NCI-H1436 treated with DMSO at 0.1 percent for 48 hours (cell line): ENCODE results near the gene KCNH1.

ENCODE experiments used
- DNase-seq: peaks from one replicate; lab custom pipeline; 2025; lab: John Stamatoyannopoulos, UW

Gene KCNH1, protein sequence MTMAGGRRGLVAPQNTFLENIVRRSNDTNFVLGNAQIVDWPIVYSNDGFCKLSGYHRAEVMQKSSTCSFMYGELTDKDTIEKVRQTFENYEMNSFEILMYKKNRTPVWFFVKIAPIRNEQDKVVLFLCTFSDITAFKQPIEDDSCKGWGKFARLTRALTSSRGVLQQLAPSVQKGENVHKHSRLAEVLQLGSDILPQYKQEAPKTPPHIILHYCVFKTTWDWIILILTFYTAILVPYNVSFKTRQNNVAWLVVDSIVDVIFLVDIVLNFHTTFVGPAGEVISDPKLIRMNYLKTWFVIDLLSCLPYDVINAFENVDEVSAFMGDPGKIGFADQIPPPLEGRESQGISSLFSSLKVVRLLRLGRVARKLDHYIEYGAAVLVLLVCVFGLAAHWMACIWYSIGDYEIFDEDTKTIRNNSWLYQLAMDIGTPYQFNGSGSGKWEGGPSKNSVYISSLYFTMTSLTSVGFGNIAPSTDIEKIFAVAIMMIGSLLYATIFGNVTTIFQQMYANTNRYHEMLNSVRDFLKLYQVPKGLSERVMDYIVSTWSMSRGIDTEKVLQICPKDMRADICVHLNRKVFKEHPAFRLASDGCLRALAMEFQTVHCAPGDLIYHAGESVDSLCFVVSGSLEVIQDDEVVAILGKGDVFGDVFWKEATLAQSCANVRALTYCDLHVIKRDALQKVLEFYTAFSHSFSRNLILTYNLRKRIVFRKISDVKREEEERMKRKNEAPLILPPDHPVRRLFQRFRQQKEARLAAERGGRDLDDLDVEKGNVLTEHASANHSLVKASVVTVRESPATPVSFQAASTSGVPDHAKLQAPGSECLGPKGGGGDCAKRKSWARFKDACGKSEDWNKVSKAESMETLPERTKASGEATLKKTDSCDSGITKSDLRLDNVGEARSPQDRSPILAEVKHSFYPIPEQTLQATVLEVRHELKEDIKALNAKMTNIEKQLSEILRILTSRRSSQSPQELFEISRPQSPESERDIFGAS

DNA sequence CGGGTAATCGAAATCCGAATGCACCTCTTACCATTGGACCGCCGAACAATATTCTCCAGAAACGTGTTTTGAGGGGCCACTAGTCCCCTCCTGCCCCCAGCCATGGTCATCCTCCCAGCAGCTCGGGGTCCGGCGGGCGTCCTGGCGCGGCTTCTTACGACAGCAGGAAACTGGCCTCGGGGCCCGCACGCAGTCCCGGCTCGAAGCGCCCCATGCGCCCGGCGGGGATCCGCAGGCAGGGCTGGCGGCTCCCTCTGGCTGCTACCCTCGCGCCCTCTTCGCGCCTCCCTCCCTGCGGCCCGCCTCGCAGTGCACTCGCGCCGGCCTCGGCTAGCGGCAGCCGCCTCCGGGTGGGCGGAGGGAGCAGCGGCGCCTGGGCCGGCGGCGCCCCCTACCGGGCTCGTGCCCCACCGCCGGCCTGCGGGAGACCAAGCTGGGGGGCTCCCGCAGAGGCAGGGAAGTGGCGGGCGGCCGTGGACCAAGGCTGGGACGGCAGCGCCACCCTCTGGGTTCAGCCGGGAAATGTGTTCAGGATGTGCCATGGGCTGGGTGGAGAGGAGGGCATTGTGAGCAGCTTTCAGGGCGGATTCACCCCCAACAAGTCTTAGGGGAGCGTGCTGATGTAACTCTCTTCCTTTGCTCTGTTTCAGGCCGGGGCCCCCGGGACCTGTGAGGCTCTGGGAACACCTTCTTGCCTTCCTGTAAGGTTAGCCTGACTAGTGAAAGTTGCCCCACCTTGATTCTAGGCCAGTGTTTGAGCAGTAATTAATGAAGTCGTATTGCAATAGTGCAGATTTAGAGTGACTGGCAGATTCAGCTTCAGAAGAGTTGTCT, at the start of gene KCNH1:
Gene KCNH1, minus strand, starts transcription at position 313 of the 834 bp plus-strand sequence. Its CDS starts 203 bp downstream, at position 110.
- DNase-seq = peak; percentile 75

DNA sequence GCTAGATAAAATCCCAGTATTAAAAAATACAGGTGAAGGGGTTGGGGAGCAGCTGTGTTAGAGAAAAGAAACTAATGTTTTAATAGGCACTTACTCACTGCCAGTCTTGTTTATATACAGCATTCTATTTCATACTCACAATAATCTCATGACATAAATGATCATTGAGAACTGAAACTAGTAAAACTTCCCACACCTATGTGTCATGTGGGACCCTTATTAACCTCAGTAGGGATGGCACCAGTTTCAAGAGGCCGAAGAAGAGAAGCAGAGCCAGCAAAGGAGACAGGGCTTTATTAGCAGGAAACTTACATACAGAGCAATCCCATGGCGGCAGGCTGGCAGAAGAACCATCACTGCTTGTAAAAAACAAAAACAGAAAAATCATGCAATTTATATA, 48.8 kb upstream of the KCNH1 start:
- DNase-seq = no peak

DNA sequence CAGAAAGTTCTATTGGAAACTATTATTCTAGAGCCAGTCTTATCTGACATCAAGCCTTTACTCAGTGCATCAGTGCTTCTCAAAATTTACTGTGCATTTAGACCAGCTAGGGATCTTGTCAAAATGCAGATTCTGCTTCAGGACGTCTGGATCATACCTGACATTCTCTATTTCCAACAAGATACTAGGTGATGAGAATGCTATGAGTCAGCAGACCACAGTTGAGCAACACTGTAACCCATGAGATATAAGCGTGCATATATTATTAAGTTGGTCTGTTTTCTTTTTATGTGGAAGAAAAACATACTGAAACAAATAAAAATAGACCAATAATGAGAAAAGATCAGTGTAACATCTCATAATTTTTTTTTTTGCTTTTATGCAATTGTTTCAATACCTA, 40.4 kb upstream of the KCNH1 start:
- no peak for DNase-seq

GRCh38 chr1:211172657-211173056, 38.7 kb upstream of the KCNH1 start:
- DNase-seq = no peak

GRCh38 chr1:211169353-211169752, 35.4 kb upstream of the KCNH1 start:
- no peak for DNase-seq

GRCh38 chr1:211158866-211159265, 24.9 kb upstream of the KCNH1 start:
- DNase-seq = no peak

DNA sequence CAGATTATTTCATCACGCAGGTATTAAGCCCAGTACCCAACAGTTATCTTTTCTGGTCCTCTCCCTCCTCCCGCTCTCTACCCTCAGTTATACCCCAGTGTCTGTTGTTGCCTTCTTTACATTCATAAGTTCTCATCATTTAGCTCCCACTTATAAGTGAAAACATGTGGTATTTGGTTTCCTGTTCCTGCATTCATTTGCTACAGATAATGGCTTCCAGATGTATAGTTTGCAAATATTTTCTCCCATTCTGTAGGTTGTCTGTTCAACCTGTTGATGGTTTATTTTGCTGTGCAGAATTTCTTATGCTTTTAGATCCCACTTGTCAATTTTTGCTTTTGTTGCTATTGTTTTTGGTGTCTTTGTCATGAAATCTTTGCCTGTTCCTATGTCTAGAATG, 21.1 kb upstream of the KCNH1 start:
- DNase-seq = no peak

- no peak for DNase-seq
Observed at GRCh38 chr1:211153932-211154331, 20.0 kb upstream of the KCNH1 start.

GRCh38 chr1:211148366-211148765, 14.4 kb upstream of the KCNH1 start:
- no peak for DNase-seq

DNA sequence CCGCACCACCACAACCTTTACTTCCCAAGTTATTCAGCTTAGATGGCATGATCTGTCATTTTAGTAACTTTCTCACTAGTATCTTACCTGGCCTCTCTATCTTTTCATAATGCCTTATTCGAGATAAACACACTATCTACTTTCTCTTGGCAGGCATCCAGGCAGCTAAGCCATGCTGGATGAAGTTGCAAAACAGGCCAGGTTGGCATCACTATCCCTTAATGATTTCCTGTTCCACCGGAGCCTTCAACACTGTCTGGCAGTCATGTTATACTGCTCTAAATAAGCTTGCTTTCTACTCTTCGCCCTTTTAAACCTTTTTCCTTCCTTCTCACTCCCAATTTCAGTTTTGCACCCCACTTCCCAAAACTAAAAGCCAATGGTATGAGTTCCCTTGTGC, 12.0 kb upstream of the KCNH1 start:
- DNase-seq = no peak

DNA sequence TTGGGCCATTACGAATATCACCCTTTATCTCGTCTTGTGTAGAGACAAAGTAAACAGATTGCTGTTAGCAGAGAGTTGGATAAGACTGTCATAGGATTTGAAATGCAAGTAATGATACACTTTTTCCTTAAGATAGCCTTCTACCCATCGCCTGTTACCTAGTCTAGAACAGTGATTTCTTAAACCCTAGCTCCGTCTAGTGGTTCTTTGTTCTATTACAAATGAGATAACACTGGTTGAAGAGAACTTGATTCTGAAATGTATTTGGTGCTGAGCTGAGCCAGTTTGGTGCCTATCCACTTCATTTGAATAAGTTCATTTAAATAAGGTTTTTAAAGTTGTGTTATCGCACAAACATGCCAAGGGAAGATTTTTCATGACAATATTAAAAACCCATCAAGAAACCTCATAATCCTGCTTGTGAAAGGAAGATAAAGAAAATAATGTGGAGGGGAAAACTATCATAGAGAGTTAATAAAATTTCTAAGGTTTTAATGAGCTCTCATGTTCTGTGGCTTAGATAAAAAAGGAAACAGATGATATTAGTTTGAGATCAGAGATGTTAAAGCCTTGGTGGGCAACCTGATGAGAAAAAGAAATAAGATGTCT, 1.5 kb upstream of the KCNH1 start:
- no peak for DNase-seq

DNA sequence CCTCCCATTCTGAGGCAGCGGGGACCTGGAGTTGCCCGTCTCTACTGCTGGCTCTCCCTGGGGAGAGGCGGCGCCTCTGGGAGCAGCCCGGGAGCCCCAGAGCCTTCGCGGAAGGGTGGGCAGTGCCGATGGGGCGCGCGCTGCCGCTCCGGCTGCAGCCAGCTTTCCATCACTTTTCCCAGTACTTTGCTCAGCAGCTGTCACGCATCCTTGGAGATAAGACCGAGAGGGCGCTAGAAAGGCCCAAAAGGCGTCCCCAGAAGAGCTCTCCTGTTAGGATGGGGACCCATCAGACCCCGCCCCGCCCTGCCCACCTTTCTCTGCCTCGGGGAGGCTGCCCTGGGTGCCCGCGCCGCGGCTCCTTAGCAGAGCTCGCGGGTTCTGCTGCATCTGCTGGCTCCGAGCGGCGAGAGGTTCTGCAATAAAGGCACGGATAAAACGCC, 534 bp downstream of the KCNH1 start:
- no peak for DNase-seq

GRCh38 chr1:211132721-211133392, 1.1 kb downstream of the KCNH1 start:
- no peak for DNase-seq

DNA sequence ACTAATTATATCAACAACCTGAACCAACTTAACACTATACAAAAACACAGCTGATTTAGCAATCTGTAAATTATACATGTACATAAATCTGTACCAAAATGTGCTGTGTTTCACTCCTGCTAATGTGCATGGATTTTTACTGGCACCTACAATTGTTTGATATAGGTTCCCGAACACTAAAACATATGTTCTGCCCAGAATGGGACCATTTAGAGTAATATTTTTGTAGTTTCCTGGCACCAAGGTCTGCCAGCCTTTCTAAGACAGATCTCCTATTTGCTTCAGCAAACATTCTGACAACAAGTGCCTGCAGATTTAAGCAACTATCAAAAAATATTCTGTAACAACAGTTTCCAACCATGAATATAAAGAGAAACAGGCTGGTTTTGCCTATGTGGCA, 4.2 kb downstream of the KCNH1 start:
- no peak for DNase-seq

DNA sequence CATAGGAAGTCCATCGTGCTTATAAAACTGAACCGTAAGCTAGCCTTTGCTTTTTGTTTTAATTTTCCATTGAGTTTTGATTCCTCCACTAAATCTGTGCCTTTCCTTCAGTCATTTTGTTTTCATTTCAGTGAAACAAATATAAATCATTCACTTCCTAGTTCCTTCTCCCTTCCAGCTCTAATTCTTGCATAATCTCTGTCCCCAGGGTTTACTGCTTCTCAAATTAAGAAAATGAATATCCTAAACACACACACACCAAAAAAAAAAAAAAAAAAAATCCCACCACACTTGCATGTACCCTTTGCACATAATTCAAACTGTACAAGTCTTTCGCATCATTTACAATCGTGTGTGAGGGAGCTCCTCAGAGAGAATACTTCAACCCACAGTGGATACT, 6.8 kb downstream of the KCNH1 start:
- no peak for DNase-seq

GRCh38 chr1:211126622-211127021, 7.3 kb downstream of the KCNH1 start:
- no peak for DNase-seq

DNA sequence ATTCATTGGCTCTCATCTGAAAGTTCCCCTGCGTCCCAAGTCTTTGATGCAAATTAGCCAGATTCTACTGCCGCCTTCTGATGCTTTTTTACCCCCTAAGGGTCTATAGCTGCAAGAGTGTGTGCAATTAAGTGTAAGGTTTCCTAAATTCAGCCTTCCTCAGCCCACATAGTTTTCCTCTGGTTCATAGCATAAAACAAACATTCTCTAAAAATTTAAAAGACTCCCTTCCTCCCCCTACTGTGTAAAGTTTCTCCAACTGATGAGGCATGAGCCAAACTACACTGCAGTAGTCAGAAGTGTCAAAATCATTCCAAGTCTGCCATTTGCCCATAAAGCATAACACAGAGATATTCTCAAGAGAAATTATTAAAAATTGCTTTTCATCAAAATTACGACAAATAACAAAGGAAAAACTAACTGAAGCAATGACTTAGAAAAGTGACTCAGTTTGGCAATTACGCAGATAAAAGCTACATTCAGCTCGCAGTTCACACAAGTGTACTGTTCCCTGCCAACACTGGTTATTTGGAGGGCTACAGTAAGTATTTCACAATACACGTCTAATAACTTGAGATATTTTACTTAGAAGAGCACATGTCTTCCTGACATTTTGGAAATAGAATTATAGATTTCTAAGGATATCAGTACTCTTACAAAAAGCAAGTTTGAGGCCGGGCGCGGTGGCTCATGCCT, 15.4 kb downstream of the KCNH1 start:
- no peak for DNase-seq

GRCh38 chr1:211114446-211114845, 19.5 kb downstream of the KCNH1 start:
- DNase-seq = no peak

GRCh38 chr1:211113566-211113965, 20.4 kb downstream of the KCNH1 start:
- no peak for DNase-seq

- no peak for DNase-seq
Observed at GRCh38 chr1:211111351-211111750, 22.6 kb downstream of the KCNH1 start.
